NCI-H1105 treated with DMSO at 0.1 percent for 48 hours (cell line): Measurements from ENCODE around the gene PIANP.

ENCODE experiments used
- DNase-seq: peaks from one replicate; lab custom pipeline; 2025; lab: John Stamatoyannopoulos, UW

The PIANP gene

GRCh38 chr12:6667559-6668210 lies 32.9 kb downstream of the PIANP start:
- peak; percentile 3 for DNase-seq

DNA sequence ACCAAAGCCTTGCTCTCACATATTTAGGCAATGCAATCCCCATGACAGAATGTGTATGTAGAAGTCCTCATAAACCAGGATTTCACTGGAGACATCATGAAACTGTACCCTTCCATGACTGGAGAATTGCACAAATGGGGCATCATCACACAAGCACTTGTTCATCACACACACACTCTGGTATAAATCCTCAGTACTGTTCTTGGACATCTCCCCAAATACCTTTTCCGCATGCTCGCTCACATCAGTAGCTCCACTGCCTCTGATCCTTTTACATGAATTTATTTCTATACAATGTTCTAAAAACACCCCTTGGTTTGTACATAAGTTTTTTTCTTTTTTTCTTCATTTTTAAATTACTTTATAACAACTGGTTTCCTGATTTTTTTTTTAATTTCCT lies 34.4 kb downstream of the PIANP start:
- no peak for DNase-seq

GRCh38 chr12:6664902-6665301 lies 35.7 kb downstream of the PIANP start:
- DNase-seq: no peak

- peak; percentile 99 for DNase-seq
Observed at GRCh38 chr12:6662906-6663742, 37.5 kb downstream of the PIANP start, which contains the start of gene ING4. Gene ING4 (minus strand): TSS chr12:6663119. CDS start chr12:6663101, 18 bp downstream.

- DNase-seq: no peak
Observed at GRCh38 chr12:6662602-6662905, 38.1 kb downstream of the PIANP start.

DNA sequence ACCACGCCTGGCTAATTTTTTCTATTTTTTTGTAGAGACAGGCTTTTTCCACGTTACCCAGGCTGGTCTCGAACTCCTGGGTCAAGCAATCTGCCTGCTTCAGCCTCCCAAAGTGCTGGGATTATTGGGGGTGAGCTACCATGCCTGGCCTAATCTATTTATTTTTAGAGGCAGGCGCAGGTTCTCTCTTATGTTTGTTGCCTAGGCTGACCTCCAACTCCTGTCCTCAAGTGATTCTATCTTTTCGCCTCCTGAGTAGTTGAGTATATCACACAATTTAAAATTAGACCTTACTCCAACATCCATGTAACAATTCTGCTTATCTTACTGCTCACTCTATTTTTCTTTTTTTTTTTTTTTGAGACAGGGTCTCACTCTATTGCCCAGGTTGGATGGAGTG lies 46.6 kb downstream of the PIANP start:
- no peak for DNase-seq

DNA sequence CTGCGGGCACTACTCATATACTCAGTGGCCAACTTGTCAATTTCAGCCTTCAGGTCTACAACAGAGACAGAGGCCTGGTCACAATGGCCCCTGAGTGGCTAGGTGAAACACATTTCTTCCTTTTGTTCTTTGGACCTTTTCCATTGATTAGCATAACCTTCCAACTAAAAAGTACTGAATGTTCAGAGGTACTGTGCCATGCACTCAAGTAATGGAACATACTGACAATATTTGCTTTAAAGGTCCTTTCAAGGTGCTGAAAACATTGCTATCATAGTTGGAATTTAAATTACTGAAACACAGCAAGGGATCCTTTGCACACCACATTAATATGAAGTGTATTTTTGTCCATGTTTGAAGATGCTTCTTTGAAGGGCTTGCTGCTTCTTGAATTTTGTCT lies 47.3 kb downstream of the PIANP start:
- no peak for DNase-seq

DNA sequence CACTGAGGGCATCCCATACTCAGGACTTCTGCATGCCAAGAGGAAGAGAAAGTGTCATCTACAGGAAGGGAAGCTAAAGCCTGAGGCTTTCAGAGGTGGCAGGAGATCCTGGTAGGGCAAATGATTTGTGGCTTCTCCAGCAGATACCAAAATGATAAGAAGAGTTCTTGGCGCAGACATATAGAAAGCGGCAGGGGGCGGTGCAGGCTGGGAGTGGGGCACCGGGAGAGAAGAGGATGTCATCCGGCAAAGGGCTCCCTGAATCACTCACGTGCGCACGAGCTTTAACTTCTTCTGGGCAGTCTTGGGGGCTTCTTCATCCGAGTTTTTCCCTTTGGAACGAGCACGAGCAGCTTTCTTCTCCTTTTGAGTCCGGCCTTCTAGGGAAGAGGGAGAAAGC lies 48.2 kb downstream of the PIANP start:
- DNase-seq: no peak

DNA sequence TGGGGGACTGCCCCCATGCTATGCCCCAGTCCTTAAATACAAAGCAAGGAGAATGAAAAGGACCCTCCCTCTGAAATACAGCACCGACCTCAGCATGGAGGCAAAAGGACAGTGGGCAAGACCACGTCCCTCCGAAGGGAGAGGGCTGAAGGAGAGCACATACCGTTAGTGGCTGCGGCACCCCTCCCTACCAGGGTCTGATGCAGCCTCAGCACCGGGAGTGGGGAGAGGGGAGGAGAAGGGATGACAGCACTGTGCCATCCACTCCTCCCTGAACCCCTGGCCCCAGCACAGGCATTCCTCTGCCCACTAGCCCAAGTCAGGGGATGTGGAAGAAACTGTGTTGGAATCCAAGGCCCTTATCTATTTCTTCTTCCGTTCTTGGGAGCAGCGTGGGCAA lies 49.8 kb downstream of the PIANP start:
- DNase-seq: no peak

DNA sequence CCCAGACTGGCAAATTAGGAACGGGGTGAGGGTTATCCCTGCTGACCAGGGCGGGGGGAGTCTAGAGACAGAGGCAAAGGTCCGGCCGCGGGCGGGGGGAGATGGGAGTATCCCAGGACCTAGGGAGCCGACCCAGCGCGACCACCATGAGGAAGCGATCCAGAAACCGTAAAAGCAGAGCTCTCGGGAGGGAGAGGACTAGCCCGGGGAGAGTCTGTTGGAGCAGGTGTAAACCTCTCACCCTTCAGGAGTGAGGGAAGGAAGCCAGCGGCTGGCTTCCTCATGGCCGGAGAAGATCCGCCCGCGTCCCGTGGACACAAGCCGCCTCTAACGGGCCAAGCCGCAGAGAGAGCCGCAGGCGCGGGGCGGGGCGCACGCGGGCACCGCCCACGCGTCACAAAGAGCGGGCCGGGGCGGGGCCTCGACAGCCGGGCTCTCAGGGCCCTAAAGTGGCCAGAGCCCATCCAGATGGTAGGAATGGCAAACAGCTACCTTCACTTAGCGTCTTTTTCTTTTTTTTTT lies 53.5 kb downstream of the PIANP start, which contains the start of gene ACRBP:
Gene ACRBP (minus strand): TSS at position 350 of the 522 bp plus-strand sequence. CDS start 66 bp downstream, at position 284.
- no peak for DNase-seq

DNA sequence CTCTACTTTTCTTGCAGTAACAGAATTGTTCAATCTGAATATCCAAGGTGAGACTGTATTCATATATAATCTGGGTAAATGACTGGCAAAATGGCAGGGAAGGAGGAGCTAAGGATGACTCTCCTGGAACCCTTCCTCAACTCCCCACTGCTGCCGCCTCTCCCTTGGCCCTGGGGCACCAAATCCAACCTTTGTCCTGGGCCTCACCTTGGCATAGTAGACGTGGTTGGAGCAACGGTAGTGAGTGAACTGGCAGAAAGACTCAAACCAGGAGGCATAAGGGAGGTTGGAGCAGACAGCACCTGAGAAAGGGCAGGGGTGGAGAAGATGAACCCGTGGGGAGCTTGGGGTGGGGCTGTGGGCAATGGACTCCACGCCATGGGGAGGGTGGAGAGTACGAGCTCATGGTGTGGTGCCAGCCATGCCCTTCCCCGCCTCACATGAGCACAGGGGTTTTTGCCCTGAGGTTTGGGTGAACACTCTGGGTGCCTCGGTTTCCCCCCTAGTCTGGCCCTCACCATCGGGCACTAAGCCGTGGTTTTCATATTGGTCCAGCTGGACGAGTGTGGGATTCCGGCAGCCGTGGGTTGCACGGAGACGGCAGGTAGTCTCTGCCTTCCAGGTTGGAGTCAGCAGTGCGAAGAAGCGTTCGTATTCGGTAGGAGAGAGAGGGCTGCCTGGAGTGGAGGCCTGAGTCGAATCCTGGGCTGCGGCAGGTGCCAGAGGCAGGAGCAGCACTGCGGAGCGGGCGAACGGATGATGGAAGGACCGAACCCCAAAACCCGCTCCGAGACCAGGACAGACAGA lies 54.1 kb downstream of the PIANP start:
- DNase-seq: no peak

DNA sequence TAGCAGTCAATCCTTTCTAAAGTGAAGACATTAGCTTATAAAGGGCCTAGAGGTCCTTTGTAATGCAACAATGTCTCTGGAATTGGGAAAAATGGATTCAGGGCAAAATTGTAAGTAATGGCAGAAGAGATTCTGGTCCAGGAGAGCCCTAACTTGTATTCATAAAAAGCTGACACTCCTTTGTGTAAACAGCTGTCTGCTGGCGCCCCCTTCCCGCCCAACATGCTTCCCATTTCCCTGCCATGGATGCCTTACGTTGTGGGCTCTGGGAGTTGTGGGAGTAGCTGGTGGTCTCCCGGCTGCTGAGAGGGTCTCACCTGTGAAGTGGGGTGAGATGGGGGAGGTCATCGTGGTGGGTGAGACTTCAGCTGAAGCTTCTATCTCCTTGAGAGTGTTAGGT lies 55.7 kb downstream of the PIANP start:
- DNase-seq: peak; percentile 6

DNA sequence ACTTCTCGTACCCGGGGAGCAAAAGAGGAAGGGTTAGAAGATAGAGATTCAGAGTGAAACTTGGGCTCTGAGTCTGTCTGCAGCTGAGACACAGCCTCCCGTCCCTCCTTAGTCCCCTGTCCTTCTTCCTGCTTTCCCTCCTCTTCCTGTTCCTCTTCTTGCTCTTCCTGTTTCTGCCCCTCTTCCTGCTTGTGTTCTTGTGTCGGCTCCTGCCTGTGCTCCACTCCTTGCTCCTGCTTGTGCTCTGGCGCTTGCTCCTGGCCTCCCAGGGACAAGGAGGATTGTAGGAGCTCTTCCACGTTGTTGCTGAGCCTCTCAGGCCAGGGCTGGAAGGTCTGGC lies 56.4 kb downstream of the PIANP start:
- no peak for DNase-seq
